Measurements from ENCODE around the gene BANK1.
A peak's percentile ranks its signal among the peaks of the same experiment; 100 is the strongest.

BANK1 gene

GRCh38 chr4:101794806-101795205, 4.3 kb downstream of the BANK1 start:
- DNase-seq (ENCODE audit: low read depth) = no peak
- H3K4me3 ChIP-seq (ENCODE audit: low read depth, low read length) = no peak overlapping the region
- TF ChIP-seq MYC (IDR thresholded peaks at IDR 0.05; ENCODE audit: low read depth, low read length) (no peak), MAX (IDR thresholded peaks at IDR 0.05; ENCODE audit: low read depth, low read length) (no peak), POLR2A (IDR thresholded peaks at IDR 0.05; ENCODE audit: extremely low read depth, insufficient read length) (no peak)
- TF ChIP-seq, protein P1, sequence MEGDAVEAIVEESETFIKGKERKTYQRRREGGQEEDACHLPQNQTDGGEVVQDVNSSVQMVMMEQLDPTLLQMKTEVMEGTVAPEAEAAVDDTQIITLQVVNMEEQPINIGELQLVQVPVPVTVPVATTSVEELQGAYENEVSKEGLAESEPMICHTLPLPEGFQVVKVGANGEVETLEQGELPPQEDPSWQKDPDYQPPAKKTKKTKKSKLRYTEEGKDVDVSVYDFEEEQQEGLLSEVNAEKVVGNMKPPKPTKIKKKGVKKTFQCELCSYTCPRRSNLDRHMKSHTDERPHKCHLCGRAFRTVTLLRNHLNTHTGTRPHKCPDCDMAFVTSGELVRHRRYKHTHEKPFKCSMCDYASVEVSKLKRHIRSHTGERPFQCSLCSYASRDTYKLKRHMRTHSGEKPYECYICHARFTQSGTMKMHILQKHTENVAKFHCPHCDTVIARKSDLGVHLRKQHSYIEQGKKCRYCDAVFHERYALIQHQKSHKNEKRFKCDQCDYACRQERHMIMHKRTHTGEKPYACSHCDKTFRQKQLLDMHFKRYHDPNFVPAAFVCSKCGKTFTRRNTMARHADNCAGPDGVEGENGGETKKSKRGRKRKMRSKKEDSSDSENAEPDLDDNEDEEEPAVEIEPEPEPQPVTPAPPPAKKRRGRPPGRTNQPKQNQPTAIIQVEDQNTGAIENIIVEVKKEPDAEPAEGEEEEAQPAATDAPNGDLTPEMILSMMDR (IDR thresholded peaks at IDR 0.05; ENCODE audit: low read depth, low read length) = no peak

DNA sequence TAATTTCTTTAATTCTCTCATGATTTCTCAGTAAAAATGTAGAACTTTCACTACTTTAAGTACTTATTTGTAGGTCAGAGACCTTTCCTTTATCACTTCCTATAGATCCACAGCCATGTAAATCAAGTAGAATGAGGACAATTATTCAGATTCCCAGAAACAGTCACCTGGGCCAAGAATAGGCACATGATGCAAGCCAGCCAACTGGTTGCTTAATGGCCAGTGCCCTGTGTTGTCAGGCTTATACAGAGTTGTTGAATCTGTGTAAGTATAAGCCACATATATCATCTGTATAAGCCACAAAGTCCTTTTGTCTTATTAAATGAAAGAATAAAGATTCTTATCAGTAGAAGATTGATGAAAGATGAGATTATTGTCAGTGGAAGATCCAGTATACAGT, 5.2 kb downstream of the BANK1 start:
- DNase-seq (ENCODE audit: low read depth) = no peak
- no peak for TF ChIP-seq MAX (IDR thresholded peaks at IDR 0.05; ENCODE audit: low read depth, low read length)
- TF ChIP-seq POLR2A (IDR thresholded peaks at IDR 0.05; ENCODE audit: extremely low read depth, insufficient read length) = no peak
- TF ChIP-seq, protein P1 (IDR thresholded peaks at IDR 0.05; ENCODE audit: low read depth, low read length) = no peak
- TF ChIP-seq MYC (IDR thresholded peaks at IDR 0.05; ENCODE audit: low read depth, low read length) = no peak
- H3K4me3 ChIP-seq (ENCODE audit: low read depth, low read length) = no peak overlapping the region

DNA sequence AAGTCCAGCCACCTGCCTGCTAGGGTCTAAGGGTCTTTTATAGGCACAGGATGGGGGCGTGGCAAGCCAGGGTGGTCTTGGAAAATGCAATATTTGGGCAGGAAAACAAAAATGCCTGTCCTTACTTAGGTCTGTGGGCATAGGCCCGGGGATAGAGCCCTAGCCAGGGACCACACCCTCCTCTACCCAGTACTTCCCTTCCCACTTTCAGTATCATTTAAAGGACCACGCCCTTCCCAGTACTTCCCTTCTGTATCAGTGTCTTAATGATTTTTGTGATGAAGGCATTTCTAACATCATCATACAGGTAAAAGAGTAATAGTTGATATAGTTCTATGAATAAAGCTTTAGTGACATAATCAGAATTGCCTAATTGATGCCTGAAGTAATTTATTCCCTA, 11.4 kb downstream of the BANK1 start:
- no peak overlapping the region for H3K4me3 ChIP-seq (ENCODE audit: low read depth, low read length)
- DNase-seq (ENCODE audit: low read depth) = no peak
- TF ChIP-seq MYC (IDR thresholded peaks at IDR 0.05; ENCODE audit: low read depth, low read length) = no peak
- TF ChIP-seq, protein P1 (IDR thresholded peaks at IDR 0.05; ENCODE audit: low read depth, low read length) = no peak
- TF ChIP-seq MAX (IDR thresholded peaks at IDR 0.05; ENCODE audit: low read depth, low read length) = no peak
- TF ChIP-seq POLR2A (IDR thresholded peaks at IDR 0.05; ENCODE audit: extremely low read depth, insufficient read length) = no peak

- TF ChIP-seq, protein P1 (IDR thresholded peaks at IDR 0.05; ENCODE audit: low read depth, low read length) = no peak
- TF ChIP-seq MAX (IDR thresholded peaks at IDR 0.05; ENCODE audit: low read depth, low read length) (no peak), POLR2A (IDR thresholded peaks at IDR 0.05; ENCODE audit: extremely low read depth, insufficient read length) (no peak), MYC (IDR thresholded peaks at IDR 0.05; ENCODE audit: low read depth, low read length) (no peak)
- peak; percentile 73 for DNase-seq (ENCODE audit: low read depth)
- no peak overlapping the region for H3K4me3 ChIP-seq (ENCODE audit: low read depth, low read length)
Measured at GRCh38 chr4:101806914-101807313, 16.4 kb downstream of the BANK1 start.

DNA sequence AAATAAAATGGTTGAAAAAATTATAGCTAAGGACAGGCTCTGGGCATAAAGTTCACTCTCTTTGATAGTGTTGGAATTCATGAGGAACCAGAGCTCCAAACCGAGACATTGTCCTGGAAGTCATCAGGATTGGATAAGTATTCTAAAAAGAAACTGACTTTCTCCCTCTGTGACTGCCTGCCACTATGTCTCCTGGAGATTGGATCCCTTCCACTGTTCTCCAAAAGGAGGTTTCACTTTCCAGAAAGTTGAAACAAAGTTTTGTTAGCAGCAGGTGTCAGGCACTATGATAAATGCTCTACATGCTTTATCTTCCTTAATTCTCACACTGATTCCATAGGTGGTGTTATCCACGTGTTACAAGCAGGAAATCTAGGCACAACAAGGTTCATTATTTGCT, 16.8 kb downstream of the BANK1 start:
- H3K4me3 ChIP-seq (ENCODE audit: low read depth, low read length) = no peak overlapping the region
- TF ChIP-seq POLR2A (IDR thresholded peaks at IDR 0.05; ENCODE audit: extremely low read depth, insufficient read length) (no peak), MAX (IDR thresholded peaks at IDR 0.05; ENCODE audit: low read depth, low read length) (no peak)
- DNase-seq (ENCODE audit: low read depth) = no peak

GRCh38 chr4:101813604-101814003, 23.1 kb downstream of the BANK1 start:
- no peak overlapping the region for H3K4me3 ChIP-seq (ENCODE audit: low read depth, low read length)
- TF ChIP-seq MAX (IDR thresholded peaks at IDR 0.05; ENCODE audit: low read depth, low read length) (no peak), POLR2A (IDR thresholded peaks at IDR 0.05; ENCODE audit: extremely low read depth, insufficient read length) (no peak), MYC (IDR thresholded peaks at IDR 0.05; ENCODE audit: low read depth, low read length) (no peak)
- TF ChIP-seq, protein P1 (IDR thresholded peaks at IDR 0.05; ENCODE audit: low read depth, low read length) = no peak
- DNase-seq (ENCODE audit: low read depth) = no peak
